Transverse colon (tissue), 4 donors: ENCODE measurements around the gene NAALADL2. TPM values are rescaled to one million over a fixed set of nuclear protein-coding genes. Genes with fewer than 3 reads are reported as not detected.

ENCODE experiments used
- DNase-seq: peaks from one replicate; pipeline ENCODE4 v3.0.0-alpha.2; 2019
- H3K27ac ChIP-seq, 4 donors: fragments of 200-600 bp; sonication (generic); 2 replicates each; pipeline ENCODE4 v1.5.1; 2016 to 2018; ENCODE audit warnings: inconsistent platforms in 4 of 4
- H3K27me3 ChIP-seq: fragments of 200-600 bp; sonication (generic); 2 replicates; pipeline ENCODE4 v1.5.1; 2017; ENCODE audit warnings: inconsistent platforms
- H3K36me3 ChIP-seq, 4 donors: fragments of 200-600 bp; sonication (generic); 2 replicates each; pipeline ENCODE4 v1.5.1; 2017 to 2019; ENCODE audit warnings: inconsistent platforms in 4 of 4
- H3K4me1 ChIP-seq, 4 donors: fragments of 200-600 bp; sonication (generic); 2 replicates each; pipeline ENCODE4 v1.5.1; 2017 to 2020; ENCODE audit warnings: inconsistent platforms in 4 of 4
- H3K4me3 ChIP-seq, 4 donors: fragments of 200-600 bp; sonication (generic); 1 replicate in 1 of 4; 2 replicates in 3 of 4; pipeline versions ENCODE4 v1.5.1 to v1.6.1; 2017 to 2019; ENCODE audit warnings: inconsistent platforms in 4 of 4
- H3K9me3 ChIP-seq, 2 donors: fragments of 200-600 bp; sonication (generic); 2 replicates each; pipeline ENCODE4 v1.5.1; 2017 to 2019; ENCODE audit warnings: inconsistent platforms in 2 of 2
- CTCF ChIP-seq, 5 experiments: fragments of 200-600 bp in 3 of 5; fragments of 450-650 bp in 2 of 5; sonication (generic) in 3 of 5; IDR thresholded peaks; 1 replicate in 2 of 5; 2 replicates in 3 of 5; pipeline ENCODE4 v1.5.1; 2016 to 2017; ENCODE audit warnings: antibody characterized with exemption in 5 of 5, inconsistent platforms in 3 of 5, mild to moderate bottlenecking in 2 of 5, moderate library complexity in 1 of 5
- EP300 ChIP-seq: sonication (generic); formaldehyde crosslinking; IDR thresholded peaks from one replicate; pipeline ENCODE4 v1.6.1; 2017; ENCODE audit warnings: antibody characterized with exemption, low read depth
- POLR2A ChIP-seq: fragments of 450-650 bp; IDR thresholded peaks from one replicate; pipeline ENCODE4 v1.6.1; 2016; ENCODE audit warnings: antibody characterized with exemption, mild to moderate bottlenecking, moderate library complexity
- POLR2AphosphoS5 ChIP-seq, 3 donors: sonication (generic); formaldehyde crosslinking; IDR thresholded peaks; one replicate each; pipeline ENCODE4 v1.6.1; 2016; ENCODE audit warnings: antibody characterized with exemption in 3 of 3
- WGBS, 2 donors: methylation state at CpG; one replicate each; pipeline ENCODE4 v1.1.5; 2018; ENCODE audit warnings: low coverage in 1 of 2; 5-methylcytosine and 5-hydroxymethylcytosine counted together
- in situ Hi-C, 4 donors: fragments of 200-750 bp; cut with MboI; loops; one replicate each; pipeline versions ENCODE4 v1.15.0 to v1.15.1; 2017; ENCODE audit warnings: low sequenced_read_pairs in 3 of 4, low pct_ligation_motif_present in 1 of 4, low pct_unique_long_range_greater_than_20kb in 1 of 4
- intact Hi-C: fragments of 100-400 bp; cut with DNase I; formaldehyde crosslinking; loops from one replicate; pipeline ENCODE4 v1.15.1; 2023; ENCODE audit warnings: low total_unique reads
- total RNA-seq, 4 donors: library from RNA; depleted of rRNA; stranded (reverse); fragments of >200 nt; gene quantifications; one replicate each; pipeline ENCODE4 v1.1.0, GENCODE V29; 2016

Gene NAALADL2
- total RNA-seq, 4 donors from 2014 or later, result 10.1 to 22.7 (median 15.1) TPM

GRCh38 chr3:174858353-174858752 is 781 bp upstream of the NAALADL2 start:
- WGBS, 2 donors, result 55 to 70% methylated on average over 1 of the region's 1 CpG
- no peaks in the 10 kb centered on the region for H3K36me3 ChIP-seq
- in situ Hi-C loops, result no loop called here
- intact Hi-C loops, result no loop called here
- peaks cover 0 to 28% (median 9%) of the 10 kb centered on the region in 4 donors for H3K4me1 ChIP-seq
- H3K4me3 ChIP-seq, result peak overlapping the region in 1 of 4 donors; percentile 36
- DNase-seq, result no peak
- TF ChIP-seq POLR2AphosphoS5 (IDR thresholded peaks at IDR 0.05) (no peak), CTCF (IDR thresholded peaks at IDR 0.05) (no peak)
- H3K27ac ChIP-seq, result peak overlapping the region in 3 of 4 donors; percentile 72 to 78 (median 78)
- no peaks in the 10 kb centered on the region for H3K9me3 ChIP-seq
- H3K27me3 ChIP-seq, result no peaks in the 10 kb centered on the region

GRCh38 chr3:174859756-174860155 is 622 bp downstream of the NAALADL2 start:
- 40 to 47% methylated on average over 2 to 3 of the region's 3 CpGs for WGBS, 2 donors
- Histone ChIP-seq H3K27ac (peak overlapping the region; percentile 66 to 78 (median 75)), H3K4me3 (peak overlapping the region in 3 of 4 donors; percentile 16 to 36 (median 21)), H3K9me3 (no peaks in the 10 kb centered on the region), H3K27me3 (no peaks in the 10 kb centered on the region), H3K36me3 (no peaks in the 10 kb centered on the region), H3K4me1 (peaks cover 0 to 31% (median 9%) of the 10 kb centered on the region in 4 donors)
- intact Hi-C loops (no loop called here), in situ Hi-C loops (no loop called here)
- DNase-seq, result no peak
- TF ChIP-seq CTCF (IDR thresholded peaks at IDR 0.05) (no peak), EP300 (no peak), POLR2A (no peak), POLR2AphosphoS5 (IDR thresholded peaks at IDR 0.05) (no peak)

GRCh38 chr3:174862101-174862500 is 3.0 kb downstream of the NAALADL2 start:
- intact Hi-C loops, result no loop called here
- TF ChIP-seq POLR2A, result no peak
- no peak for TF ChIP-seq EP300
- TF ChIP-seq CTCF (IDR thresholded peaks at IDR 0.05), result peak; percentile 22 to 58 (median 45)
- Histone ChIP-seq H3K4me1 (peaks cover 0 to 33% (median 9%) of the 10 kb centered on the region in 4 donors), H3K36me3 (no peaks in the 10 kb centered on the region), H3K27ac (no peak overlapping the region), H3K9me3 (no peaks in the 10 kb centered on the region), H3K4me3 (no peak overlapping the region), H3K27me3 (no peaks in the 10 kb centered on the region)
- peak; percentile 61 for DNase-seq
- in situ Hi-C loops, result no loop called here
- 30 to 58% methylated on average over 1 to 3 of the region's 3 CpGs for WGBS, 2 donors

GRCh38 chr3:174862666-174863065 is 3.5 kb downstream of the NAALADL2 start:
- WGBS, 2 donors, result 52 to 53% methylated on average over 3 of the region's 3 CpGs
- no peaks in the 10 kb centered on the region for H3K36me3 ChIP-seq
- H3K4me1 ChIP-seq, result peaks cover 0 to 39% (median 9%) of the 10 kb centered on the region in 4 donors
- TF ChIP-seq EP300 (no peak), POLR2A (no peak)
- in situ Hi-C loops, result no loop called here
- intact Hi-C loops, result no loop called here
- H3K27me3 ChIP-seq, result no peaks in the 10 kb centered on the region
- H3K4me3 ChIP-seq, result no peak overlapping the region
- H3K9me3 ChIP-seq, result no peaks in the 10 kb centered on the region
- no peak for DNase-seq
- no peak overlapping the region for H3K27ac ChIP-seq

- TF ChIP-seq POLR2AphosphoS5 (IDR thresholded peaks at IDR 0.05) (peak in 1 of 3 donors; percentile 29), EP300 (no peak)
- in situ Hi-C loops (no loop called here), intact Hi-C loops (no loop called here)
- Histone ChIP-seq H3K4me3 (no peak overlapping the region), H3K27ac (no peak overlapping the region), H3K9me3 (no peaks in the 10 kb centered on the region), H3K36me3 (no peaks in the 10 kb centered on the region), H3K4me1 (peaks cover 0 to 37% (median 9%) of the 10 kb centered on the region in 4 donors), H3K27me3 (no peaks in the 10 kb centered on the region)
- no peak for DNase-seq
These were observed 4.4 kb downstream of the NAALADL2 start for GRCh38 chr3:174863488-174863887.
